PFSK-1 (cell line): ENCODE data around the gene PIGK.

ENCODE experiments used
- FOXP2 ChIP-seq: optimal IDR thresholded peaks from 2 replicates; pipeline ENCODE3; 2011; ENCODE audit warnings: borderline replicate concordance, control low read depth, inconsistent platforms; ENCODE audit not compliant: insufficient read depth; ENCODE audit errors: extremely low read length, extremely low read depth
- POLR2AphosphoS5 ChIP-seq: IDR thresholded peaks from 2 replicates; pipeline ENCODE4 v1.6.1; 2012; ENCODE audit warnings: low read depth, mild to moderate bottlenecking, control low read depth, low read length, moderate library complexity
- REST ChIP-seq, 2 experiments: IDR thresholded peaks; 2 replicates each; pipeline versions ENCODE4 v1.6.1 to v1.8.0; 2011 to 2012; ENCODE audit warnings: low read depth in 2 of 2, low read length in 2 of 2, control low read depth in 1 of 2, inconsistent platforms in 1 of 2, mild to moderate bottlenecking in 1 of 2, moderate library complexity in 1 of 2; ENCODE audit not compliant: insufficient read depth in 1 of 2
- SIN3A ChIP-seq: IDR thresholded peaks from 2 replicates; pipeline ENCODE4 v1.6.1; 2012; ENCODE audit warnings: mild to moderate bottlenecking, low read length, moderate library complexity, borderline replicate concordance; ENCODE audit not compliant: insufficient read depth
- TAF1 ChIP-seq: IDR thresholded peaks from 2 replicates; pipeline ENCODE4 v1.6.1; 2012; ENCODE audit warnings: low read length, control low read depth, borderline replicate concordance; ENCODE audit not compliant: insufficient read depth

PIGK gene

GRCh38 chr1:77227381-77227780 is 8.2 kb upstream of the PIGK start:
- no peak for TF ChIP-seq FOXP2
- TF ChIP-seq REST (IDR thresholded peaks at IDR 0.05; ENCODE audit: insufficient read depth in 1 of 2, low read depth in 2 of 2, low read length in 2 of 2) = no peak
- TF ChIP-seq SIN3A = no peak
- no peak for TF ChIP-seq TAF1
- TF ChIP-seq POLR2AphosphoS5 = no peak

GRCh38 chr1:77222496-77222895 is 3.3 kb upstream of the PIGK start:
- no peak for TF ChIP-seq SIN3A
- no peak for TF ChIP-seq FOXP2
- TF ChIP-seq REST (IDR thresholded peaks at IDR 0.05; ENCODE audit: insufficient read depth in 1 of 2, low read depth in 2 of 2, low read length in 2 of 2) = no peak
- no peak for TF ChIP-seq POLR2AphosphoS5
- no peak for TF ChIP-seq TAF1

DNA sequence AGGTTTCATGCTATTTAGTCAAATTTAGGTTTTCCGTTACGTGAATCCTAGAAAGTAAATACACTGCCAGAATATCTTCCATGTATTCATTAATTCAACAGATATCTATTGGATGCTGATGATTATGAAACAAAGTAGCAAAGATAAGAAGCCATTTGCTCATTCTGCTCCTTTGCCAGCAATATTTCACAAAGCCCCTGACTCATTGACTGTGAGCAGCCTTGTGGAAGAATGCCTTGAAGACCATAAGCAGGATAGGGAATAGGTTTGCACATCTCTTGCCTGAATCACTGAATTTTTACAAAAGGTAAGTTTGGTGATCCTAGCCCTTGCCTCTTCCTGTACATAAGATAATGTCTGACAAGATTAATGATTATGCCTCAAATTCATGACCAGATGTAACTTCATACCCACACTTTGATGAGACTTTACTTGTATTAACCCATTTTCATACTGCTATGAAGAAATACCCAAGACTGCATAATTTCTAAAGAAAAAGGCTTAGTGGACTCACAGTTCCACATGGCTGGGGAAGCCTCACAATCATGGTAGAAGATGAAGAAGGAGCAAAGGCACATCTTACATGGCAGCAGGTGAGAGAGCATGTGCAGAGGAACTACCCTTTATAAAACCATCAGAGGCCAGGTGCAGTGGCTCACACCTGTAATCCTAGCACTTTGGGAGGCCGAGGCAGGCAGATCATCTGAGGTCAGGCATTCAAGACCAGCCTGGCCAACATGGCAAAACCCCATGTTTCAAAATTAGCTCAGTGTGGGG is 1.6 kb upstream of the PIGK start:
- TF ChIP-seq REST (IDR thresholded peaks at IDR 0.05; ENCODE audit: insufficient read depth in 1 of 2, low read depth in 2 of 2, low read length in 2 of 2) (no peak), POLR2AphosphoS5 (no peak), TAF1 (no peak), SIN3A (no peak), FOXP2 (no peak)

- no peak for TF ChIP-seq SIN3A
Measured at GRCh38 chr1:77218477-77219165, 609 bp downstream of the PIGK start.

DNA sequence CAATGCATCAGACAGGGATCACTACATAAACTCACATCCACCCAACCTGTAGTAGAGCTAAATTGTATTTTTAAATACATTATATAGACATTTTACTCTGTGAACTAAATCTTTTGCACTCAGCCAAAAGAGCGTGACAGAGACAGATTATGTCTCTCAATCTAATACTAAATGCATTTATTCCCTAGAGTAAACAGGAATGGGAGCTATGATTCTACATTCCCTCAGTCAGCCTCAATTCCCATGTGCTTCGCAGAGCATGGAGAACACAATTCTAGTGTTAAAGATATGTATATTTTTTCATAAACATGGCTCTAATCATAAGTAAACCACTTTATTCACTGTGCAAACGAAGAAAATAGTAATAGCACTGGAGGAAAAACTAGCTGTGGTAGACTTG is 16.5 kb downstream of the PIGK start:
- TF ChIP-seq SIN3A (no peak), FOXP2 (no peak), REST (IDR thresholded peaks at IDR 0.05; ENCODE audit: insufficient read depth in 1 of 2, low read depth in 2 of 2, low read length in 2 of 2) (no peak), TAF1 (no peak), POLR2AphosphoS5 (no peak)
